GM10847 (cell line): ENCODE data around the gene SMYD3.

Experiments
- POLR2A ChIP-seq: IDR thresholded peaks from 2 replicates; pipeline ENCODE4 v1.6.1; 2011; ENCODE audit not compliant: insufficient read length; ENCODE audit errors: extremely low read depth

SMYD3 gene

DNA sequence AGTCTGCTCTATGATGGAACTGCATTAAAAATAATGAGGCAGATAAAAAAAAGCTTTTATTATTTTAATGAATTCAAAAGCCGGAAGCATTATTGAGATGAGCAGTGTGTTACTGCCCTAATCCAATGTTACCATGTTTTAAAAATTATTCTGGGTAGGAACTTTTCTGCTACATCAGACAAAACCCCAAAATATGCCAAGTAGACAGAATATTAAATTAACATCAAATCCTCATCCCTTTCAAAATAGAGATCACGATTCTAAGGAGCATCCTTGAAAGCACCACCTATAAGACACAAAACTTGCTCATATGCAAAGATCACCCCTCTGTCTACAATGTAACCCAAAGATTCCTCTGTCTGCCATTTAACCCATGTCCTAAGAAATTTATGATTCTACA lies 357.5 kb downstream of the SMYD3 start:
- no peak for TF ChIP-seq POLR2A

DNA sequence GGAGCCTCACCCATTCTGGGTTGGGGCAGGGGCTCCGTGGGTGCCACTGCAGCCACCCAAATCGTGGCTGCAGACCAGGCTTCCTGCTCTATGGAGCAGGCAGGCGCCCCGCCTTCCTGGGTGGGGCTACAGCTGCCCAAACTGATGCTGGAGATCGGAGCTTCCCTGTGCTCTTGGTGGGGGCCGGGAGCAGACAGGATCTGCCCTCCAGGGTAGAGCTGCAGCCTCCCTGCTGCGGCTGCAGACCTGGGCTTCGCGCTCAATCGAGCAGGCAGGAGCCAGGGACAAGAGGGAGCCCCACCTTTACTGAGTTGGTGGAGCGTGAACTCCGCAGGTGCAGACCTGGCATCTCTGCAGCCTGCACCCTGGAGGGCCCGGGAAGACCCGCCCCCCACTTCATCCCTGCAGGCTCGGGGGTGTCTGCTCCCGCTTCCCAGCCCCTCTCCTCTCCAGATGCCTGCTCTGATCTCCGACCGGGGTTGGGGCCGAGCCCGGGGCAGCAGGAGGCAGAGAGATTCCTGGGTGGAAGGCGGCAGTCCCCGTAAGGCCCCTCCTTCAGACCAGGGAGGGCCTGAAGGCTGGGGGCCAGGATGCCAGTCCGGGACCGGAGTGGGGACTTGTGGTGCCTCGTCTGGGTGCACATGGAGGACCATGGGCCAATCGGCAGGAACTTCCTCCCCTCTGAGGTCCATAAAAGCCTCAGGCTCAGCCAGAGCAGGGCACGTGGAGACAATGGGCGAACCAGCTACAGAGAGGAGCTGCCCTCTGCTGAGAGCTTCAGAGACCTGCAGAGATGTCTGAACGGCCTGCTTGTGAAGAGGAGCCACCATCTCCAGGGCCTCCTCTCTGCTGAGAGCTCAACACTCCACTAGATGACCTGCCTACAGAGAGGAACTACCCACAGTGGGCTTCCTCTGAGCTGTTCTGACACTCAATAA lies 359.3 kb downstream of the SMYD3 start:
- no peak for TF ChIP-seq POLR2A

DNA sequence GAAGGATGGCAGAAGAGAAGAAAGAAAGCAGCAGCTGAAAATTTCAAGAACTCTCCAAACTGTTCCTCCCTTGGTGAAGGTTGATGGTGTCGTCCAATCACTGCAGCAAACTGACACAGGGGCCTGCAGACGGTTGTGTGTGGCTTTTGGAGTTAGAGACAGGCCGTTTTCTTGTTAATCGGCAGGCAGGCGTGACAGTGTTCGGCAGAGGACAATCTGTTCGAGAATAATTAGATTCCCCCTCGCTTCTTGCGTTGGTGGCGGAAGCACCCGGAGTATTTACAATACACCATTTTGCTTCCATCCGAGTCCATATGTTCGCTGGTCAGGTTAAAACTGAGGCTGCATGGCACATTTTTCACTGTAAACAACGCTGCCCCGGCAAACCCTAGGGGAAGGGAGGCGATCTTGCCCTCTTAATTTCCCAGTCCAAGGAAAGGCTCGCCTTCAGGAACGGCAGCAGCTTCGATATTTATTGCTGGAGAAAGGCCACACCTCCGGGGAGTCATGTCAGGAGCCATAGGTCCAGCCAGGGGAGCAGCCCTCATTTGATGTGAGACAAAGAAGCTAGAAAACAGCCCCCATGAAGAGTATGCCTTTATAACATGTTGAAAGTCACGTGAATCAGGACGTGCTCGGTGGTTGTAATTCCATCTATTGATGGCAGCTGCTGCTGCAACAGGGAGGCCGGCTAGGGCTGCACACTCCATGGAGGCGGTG lies 360.1 kb downstream of the SMYD3 start:
- TF ChIP-seq POLR2A: no peak

DNA sequence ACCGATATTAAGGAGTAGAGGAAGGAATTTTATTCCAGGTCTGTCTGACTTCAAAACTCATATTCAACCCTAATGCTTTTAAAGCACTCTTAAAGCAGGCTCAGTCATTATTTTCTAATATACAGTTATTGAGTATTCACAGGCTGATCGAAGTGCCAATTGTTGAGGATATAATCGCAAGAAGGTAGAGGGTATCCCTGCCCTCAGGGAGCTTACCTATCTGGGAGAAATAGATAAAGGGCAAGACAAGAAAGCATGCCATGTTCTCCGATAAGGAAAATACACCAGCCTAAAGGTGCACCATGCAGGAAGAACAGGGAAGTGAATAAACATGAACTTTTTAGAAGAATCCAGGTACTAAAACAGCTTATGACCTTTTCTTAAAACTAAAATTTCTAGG lies 361.2 kb downstream of the SMYD3 start:
- no peak for TF ChIP-seq POLR2A

DNA sequence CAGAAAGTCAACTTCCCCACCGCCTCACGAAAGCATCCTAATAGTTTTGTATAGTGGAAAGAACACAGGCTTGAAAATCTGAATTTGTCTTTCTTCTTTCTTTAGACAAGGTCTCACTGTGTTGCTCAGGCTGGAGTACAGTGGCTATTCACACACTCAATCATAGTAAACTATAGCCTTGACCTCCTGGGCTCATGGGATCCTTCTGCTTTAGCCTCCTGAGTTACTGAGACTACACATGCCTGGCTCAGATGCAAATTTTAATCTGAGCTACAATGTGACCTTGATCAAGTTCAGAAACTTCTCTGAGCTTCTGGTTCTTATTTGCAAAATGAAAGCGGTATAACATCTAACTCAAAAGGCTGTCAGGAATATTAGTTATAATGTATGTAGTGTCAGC lies 362.1 kb downstream of the SMYD3 start:
- TF ChIP-seq POLR2A: no peak

DNA sequence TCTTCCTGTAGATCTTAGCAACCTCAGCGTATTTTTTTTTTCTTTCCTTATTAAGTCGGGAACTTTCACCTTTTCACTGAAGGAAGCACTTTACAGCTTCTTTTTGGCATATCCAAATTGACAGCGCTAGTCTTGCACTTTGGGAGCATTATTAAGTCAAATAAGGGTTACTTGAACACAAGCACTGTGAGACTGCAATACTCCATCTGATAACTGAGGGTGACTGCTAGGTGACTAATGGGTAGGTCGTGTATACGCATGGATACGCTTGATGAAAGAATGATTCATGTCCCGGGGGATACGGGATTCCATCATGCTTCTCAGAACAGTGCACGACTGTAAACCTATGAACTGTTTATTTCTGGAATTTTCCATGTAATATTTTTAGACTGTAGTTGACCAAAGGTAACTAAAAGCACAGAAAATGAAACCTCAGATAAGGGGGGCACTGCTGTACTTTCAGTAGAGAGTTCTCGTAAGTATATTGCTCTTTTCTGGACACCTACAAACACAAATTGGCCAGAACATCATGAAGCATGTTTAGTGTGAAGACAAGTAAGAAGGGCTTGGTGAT lies 364.7 kb downstream of the SMYD3 start:
- no peak for TF ChIP-seq POLR2A

DNA sequence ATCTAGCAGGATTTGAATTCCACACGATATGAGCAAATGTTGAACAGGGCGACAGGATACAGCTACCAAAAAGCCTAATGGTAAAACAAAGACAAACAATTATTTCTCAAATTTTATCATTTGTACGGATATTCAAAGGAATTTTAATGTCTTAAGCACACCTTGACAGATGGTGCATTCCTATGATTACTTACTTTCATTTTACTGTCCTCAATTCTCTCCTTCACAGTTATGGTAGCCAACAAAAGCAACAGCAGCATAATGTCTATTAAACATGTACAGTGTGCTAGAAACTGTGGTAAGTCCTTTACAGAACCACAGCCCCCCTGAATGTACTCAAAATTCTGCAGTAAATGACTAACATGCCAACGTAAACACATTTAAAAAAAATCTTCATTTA lies 365.8 kb downstream of the SMYD3 start:
- TF ChIP-seq POLR2A: no peak

DNA sequence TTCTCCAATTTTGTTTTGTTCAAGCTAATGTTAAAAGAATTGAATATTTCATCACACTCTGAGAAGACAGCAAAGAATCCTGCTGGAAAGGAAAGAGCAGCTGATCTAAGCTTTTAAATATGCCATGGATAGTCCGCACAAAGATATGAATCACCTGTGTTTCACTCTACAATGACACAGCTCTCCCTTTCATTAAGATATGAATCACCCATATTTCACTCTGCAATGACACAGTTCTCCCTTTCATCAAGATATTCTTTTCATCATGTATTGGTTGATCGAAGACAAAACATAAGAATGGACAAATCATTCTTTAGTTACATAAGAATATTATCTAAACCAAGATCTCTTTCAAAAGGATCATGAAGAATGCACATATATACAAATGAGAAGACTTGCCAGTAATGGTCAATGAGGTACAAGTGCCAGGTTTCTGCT lies 367.3 kb downstream of the SMYD3 start:
- no peak for TF ChIP-seq POLR2A

DNA sequence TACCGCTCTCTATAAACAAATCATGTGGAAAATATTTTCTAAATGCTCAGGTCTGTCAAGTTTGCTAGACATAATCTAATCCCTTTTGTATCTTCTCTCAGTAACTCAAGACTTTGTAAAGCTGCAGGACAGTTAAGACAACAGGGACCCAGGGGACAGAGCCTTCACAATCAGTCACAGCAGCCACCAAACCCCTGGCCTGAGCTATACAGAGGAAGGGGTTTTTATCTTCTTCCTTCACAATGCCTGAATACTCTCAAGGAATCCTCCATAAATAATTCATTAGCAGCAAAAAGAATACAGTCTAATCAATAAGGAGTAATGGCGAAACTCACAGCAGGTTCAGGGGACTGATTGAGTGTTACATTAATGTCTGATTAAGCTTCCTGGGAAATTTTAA lies 368.3 kb downstream of the SMYD3 start:
- TF ChIP-seq POLR2A: no peak

DNA sequence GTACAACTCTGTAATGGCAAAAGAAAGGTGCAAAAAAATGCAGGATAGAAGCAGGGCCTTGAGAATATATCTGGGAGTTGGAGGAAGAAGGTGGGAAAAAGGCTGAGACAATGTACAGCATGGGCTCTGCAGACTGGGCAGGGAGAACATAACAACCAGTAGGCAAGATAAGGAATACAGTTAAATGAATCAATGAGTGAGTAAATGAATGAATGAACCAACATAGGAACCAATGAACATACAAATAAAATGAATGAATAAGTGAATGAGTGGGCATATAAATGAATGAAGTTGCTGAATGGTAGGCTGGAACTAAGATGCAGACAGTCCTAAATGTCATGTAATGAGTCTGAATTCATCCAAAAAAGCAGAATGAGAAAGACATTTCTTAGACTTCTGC lies 370.6 kb downstream of the SMYD3 start:
- TF ChIP-seq POLR2A: no peak

DNA sequence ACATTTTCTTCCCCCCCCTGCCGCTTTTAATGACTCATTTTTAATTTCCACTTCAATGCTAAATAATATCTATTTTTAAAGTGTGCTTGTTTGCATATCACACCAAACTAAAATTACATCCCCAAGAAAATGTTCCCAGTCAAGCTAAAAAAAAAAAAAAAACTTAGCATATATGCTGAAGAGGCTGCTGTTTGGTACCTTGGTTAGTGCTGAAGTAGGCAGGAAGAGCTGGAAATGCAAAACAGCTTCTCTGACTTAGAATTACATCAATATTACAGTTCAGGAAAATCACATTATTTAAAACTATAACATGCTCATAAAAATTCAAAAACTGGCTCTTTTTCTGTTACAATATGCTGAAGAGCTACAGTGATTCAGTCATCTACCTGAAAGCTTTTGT lies 372.3 kb downstream of the SMYD3 start:
- TF ChIP-seq POLR2A: no peak

DNA sequence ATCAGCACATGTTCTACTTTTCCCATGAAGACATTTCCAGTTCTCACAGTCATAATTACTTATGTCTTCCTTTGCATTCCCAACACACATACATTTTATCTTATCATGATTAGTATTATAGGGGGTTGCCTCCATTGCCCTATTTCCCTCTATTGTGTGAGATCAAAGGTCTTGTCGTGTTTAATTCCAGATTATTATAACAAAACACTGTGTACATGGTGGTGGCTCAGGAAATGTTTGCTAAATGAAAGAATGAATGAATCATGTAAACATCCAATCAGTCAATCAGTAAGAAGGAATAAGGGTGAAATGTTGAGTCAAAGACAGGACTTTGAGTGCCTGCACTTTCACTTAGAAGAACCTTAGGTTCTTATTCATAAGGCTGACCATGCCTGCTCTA lies 376.0 kb downstream of the SMYD3 start:
- TF ChIP-seq POLR2A: no peak

DNA sequence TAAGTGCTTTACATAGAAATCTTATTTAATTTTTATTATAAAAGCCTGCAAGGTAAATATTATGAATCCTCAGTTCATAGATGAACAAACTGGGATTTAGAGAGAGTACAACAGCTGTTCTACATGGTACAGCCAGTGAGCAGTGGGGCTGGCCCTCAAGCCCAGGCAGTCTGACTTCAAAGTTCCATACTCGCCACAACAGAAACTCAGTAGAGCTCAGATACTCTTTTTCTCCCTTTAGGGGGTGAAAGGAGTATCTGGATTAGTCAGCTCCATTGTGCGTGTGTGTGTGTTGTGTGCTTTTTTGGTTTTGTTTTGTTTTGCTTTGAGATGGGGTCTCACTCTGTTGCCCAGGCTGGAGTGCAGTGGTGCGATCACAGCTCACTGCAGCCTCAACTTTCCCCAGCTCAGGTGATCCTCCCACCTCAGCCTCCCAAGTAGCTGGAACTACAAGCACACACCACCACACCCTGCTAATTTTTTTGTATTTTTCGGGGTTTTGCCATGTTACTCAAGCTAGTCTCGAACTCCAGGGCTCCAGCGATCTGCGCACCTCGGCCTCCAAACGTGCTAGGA lies 378.5 kb downstream of the SMYD3 start:
- TF ChIP-seq POLR2A: no peak

DNA sequence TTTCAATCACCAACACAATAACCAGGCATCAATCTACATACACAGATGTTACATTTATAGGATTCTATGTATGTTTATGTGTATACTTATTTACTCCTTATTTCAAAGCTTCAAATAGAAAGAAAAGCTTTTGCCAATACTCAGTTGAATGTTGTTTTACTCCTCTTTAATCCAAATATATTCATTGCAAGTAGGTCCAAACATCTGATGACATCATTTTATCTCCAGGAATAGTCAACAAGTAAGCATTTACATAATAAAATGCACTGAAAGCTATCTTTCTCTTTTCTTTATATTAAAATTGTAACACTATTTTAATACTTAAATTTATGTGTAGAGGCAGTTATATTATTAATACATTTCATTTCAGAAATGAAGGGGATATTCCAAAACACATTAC lies 380.5 kb downstream of the SMYD3 start:
- no peak for TF ChIP-seq POLR2A

DNA sequence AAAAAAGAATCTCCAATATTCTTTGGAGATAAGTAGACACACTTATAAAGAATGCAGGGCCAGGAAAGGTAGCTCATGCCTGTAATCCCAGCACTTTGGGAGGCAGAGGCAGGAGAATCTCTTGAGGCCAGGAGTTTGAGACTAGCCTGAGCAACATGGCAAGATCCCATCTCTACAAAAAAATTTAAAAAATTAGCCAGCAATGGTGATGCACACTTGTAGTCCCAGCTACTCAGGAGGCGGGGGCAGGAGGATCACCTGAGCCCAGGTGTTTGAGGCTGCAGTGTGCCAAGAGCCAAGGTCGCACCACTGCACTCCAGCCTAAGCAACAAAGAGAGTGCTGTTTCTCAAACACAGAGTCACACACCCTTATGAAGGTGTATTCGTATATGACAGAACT lies 385.0 kb downstream of the SMYD3 start:
- TF ChIP-seq POLR2A: no peak

DNA sequence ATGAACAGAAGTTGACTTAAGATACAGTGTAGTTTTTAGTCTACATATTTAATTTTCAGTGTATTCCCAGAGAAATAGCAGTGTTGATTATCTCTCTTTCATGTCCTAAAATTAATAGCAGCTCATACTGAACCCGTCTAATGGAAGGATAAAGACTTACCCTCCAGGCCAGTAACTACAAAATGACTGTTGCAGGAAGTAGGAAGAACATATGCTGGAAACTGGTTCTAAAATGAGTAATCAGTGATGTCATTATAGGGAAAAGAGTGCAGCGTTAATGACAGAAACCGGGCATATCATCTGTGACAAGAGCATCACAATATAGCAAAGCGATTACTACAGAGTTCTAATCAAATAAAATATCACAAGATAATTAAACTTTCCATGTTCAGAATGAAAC lies 385.5 kb downstream of the SMYD3 start:
- TF ChIP-seq POLR2A: no peak
